Thymus (tissue), 14 donors: Measurements from ENCODE around the gene MYH4. TPM values are rescaled to one million over a fixed set of nuclear protein-coding genes. Genes with fewer than 3 reads are reported as not detected.

Experiments
- DNase-seq, 9 donors: peaks; one replicate each; pipeline ENCODE4 v3.0.0-alpha.2; 2013; ENCODE audit warnings: low spot score in 9 of 9, low read depth in 6 of 9, missing footprints in 1 of 9
- H3K27ac ChIP-seq, 2 donors: one replicate each; pipeline ENCODE4 v1.5.1; 2013; ENCODE audit warnings: control low read depth in 1 of 2, low read depth in 1 of 2, low read length in 1 of 2, mild to moderate bottlenecking in 1 of 2, moderate library complexity in 1 of 2
- H3K27me3 ChIP-seq, 2 donors: one replicate each; pipeline ENCODE4 v1.5.1; 2013; ENCODE audit warnings: low read length in 1 of 2; ENCODE audit not compliant: control insufficient read depth in 2 of 2, insufficient read depth in 1 of 2
- H3K36me3 ChIP-seq, 2 donors: one replicate each; pipeline ENCODE4 v1.5.1; 2013; ENCODE audit warnings: low read length in 1 of 2, mild to moderate bottlenecking in 1 of 2, moderate library complexity in 1 of 2; ENCODE audit not compliant: control insufficient read depth in 2 of 2, insufficient read depth in 2 of 2
- H3K4me1 ChIP-seq, 2 donors: one replicate each; pipeline ENCODE4 v1.5.1; 2013; ENCODE audit warnings: low read length in 2 of 2; ENCODE audit not compliant: control insufficient read depth in 2 of 2, insufficient read depth in 2 of 2
- H3K4me3 ChIP-seq, 2 donors: one replicate each; pipeline ENCODE4 v1.5.1; 2013; ENCODE audit warnings: low read length in 2 of 2, control low read depth in 1 of 2, mild to moderate bottlenecking in 1 of 2
- H3K9me3 ChIP-seq, 2 donors: one replicate each; pipeline ENCODE4 v1.5.1; 2013; ENCODE audit warnings: low read length in 1 of 2, mild to moderate bottlenecking in 1 of 2; ENCODE audit not compliant: control insufficient read depth in 2 of 2, insufficient read depth in 1 of 2
- WGBS: extraction: QIAGEN DNeasy Blood & Tissue Kit; methylation state at CpG from one replicate; pipeline ENCODE4 v1.1.7; 2013; 5-methylcytosine and 5-hydroxymethylcytosine counted together
- long read RNA-seq, 10 donors: transcript quantifications; one replicate each; lab custom pipeline, GENCODE V29; 2026
- polyA plus RNA-seq: library from polyadenylated mRNA; stranded (reverse); fragments of 200-250 nt; gene quantifications from one replicate; pipeline ENCODE4 v1.2.3, GENCODE V29; 2013
- total RNA-seq: library from RNA; stranded (reverse); fragments of 120-200 nt; gene quantifications from one replicate; pipeline ENCODE4 v1.2.4, GENCODE V29; 2013
- donor health status: healthy.

MYH4 gene
- 0.05 TPM for total RNA-seq
- polyA plus RNA-seq = 0.09 TPM
- long read RNA-seq, donor 1 = 0 reads
- long read RNA-seq, donor 2 = 0 reads
- long read RNA-seq, donor 3 = 0 reads
- long read RNA-seq, donor 4 = 0 reads
- long read RNA-seq, donor 5 = 0 reads
- long read RNA-seq, donor 6 = 0 reads
- long read RNA-seq, donor 7 = 0 reads
- long read RNA-seq, donor 8 = 0 reads
- long read RNA-seq, donor 9 = 0 reads
- long read RNA-seq, donor 10 = 0 reads

DNA sequence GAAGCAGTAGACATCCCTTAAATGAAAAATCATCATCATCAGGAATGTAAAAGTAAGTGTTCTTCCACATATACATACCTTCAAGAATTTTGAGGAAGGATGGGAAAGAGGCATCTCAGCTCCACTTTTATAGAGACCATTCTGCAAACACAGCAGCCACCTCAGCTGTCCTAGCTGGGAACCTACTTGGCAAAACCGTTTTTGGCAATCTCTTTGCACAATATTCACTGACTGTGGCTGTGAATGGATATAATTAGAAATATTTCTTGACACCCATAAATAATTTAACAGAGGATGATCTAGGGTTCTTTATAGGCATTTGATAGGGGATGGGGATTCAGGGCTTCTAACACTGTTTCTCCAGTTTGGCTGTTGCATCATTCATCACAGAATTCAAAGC, at the start of gene MYH4:
MYH4 (minus strand) TSS at position 101 of the 400 bp plus-strand sequence. CDS start 2,814 bp downstream, outside the sequence.
- Histone ChIP-seq H3K36me3 (no peaks in the 10 kb centered on the region), H3K27me3 (no peaks in the 10 kb centered on the region), H3K27ac (no peak within 1 kb of the TSS), H3K4me1 (no peaks in the 10 kb centered on the region), H3K4me3 (no peak within 1 kb of the TSS), H3K9me3 (no peaks in the 10 kb centered on the region)
- DNase-seq = no peak
- WGBS = 75% methylated on average over 1 of the region's 1 CpG

DNA sequence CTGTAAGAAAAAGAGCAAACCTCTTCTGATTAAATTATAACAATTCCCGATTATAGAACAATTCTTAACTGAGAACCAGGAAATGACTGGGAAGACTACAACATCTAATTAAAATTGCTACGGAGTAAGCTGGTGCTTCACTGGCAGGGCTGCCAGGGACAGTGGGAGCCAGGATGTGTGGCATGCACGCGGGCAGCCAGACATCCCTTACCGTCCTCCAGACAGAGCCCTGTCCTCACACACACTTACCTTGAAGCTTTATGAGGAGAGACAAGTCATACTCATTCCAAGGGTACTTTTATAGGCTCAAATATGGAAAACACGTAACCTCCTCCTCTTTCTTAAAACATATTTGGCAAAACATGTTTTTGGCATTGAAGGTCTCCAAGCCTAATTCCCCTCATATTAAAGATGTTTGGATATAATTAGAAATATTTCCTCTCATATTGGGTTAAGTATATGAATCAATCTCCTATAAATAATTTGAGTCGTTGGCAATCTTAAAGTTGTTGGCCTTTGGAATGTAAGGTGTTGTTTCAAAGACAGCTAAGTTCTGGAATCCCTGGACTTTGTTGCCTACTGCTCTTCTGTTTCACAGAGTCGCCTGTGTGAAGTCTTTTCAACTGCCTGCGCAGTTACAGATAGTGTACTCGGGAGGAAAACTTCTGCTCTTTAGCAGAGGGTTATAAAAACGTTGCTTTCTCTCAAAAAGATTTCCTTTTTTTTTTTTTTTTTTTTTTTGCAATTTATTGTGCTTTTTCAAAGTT, 49.1 kb upstream of the MYH4 start, which contains the start of gene MYH1:
MYH1 (minus strand) TSS at position 272 of the 767 bp plus-strand sequence. CDS start 1,900 bp downstream, outside the sequence.
- Histone ChIP-seq H3K27ac (no peak within 1 kb of the TSS), H3K36me3 (no peaks in the 10 kb centered on the region), H3K9me3 (no peaks in the 10 kb centered on the region), H3K4me3 (no peak within 1 kb of the TSS), H3K27me3 (no peaks in the 10 kb centered on the region), H3K4me1 (no peaks in the 10 kb centered on the region)
- DNase-seq = no peak
- 90% methylated on average over 11 of the region's 11 CpGs for whole genome bisulfite sequencing

DNA sequence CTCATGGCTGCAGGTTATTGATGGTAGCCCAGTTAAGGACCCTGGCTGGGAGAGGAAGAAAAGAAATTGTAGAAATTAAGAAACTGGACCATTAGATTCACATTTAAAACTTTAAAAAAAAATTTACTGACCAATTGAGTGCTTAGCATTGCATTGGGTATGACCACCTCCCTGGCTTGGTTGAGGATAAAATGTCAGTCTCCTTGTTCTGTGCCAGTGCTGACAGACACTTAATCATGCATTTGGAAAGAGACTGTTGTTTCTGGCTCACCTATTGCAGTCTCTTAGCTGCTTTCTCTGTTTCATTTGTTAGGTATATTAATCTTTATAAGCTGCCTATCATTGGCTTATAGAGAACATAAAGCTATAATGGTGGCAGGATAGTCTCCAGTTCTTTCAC, 47.3 kb upstream of the MYH4 start:
- DNase-seq = no peak
- H3K36me3 ChIP-seq = no peaks in the 10 kb centered on the region
- no peaks in the 10 kb centered on the region for H3K9me3 ChIP-seq

DNA sequence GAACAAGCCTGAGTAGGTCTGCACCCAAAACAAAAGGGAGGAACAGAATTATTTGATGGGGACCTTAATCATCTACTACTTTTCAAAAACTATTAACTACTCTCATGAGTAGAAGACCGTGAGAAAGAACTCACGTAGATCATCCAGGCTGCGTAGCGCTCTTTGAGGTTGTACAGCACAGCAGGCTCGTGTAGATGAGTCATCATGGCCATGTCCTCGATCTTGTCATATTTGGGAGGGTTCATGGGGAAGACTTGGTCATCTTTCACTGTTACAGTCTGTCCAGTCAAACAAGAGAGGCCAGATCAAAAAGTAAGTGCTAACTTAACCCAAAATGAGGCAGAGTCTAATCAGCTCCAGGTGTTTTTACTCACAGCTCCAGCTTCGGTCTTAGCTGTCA, 46.7 kb upstream of the MYH4 start:
- H3K4me1 ChIP-seq = no peaks in the 10 kb centered on the region
- 94% methylated on average over 7 of the region's 7 CpGs for WGBS
- DNase-seq = no peak
- H3K36me3 ChIP-seq = no peaks in the 10 kb centered on the region
- no peaks in the 10 kb centered on the region for H3K9me3 ChIP-seq
- H3K27ac ChIP-seq = no peak overlapping the region
- no peaks in the 10 kb centered on the region for H3K27me3 ChIP-seq
- H3K4me3 ChIP-seq = no peak overlapping the region

More for the DNA sequence above, 47.3 kb upstream of the MYH4 start:
- Histone ChIP-seq H3K4me3 (no peak overlapping the region), H3K27ac (no peak overlapping the region), H3K27me3 (no peaks in the 10 kb centered on the region), H3K4me1 (no peaks in the 10 kb centered on the region)

DNA sequence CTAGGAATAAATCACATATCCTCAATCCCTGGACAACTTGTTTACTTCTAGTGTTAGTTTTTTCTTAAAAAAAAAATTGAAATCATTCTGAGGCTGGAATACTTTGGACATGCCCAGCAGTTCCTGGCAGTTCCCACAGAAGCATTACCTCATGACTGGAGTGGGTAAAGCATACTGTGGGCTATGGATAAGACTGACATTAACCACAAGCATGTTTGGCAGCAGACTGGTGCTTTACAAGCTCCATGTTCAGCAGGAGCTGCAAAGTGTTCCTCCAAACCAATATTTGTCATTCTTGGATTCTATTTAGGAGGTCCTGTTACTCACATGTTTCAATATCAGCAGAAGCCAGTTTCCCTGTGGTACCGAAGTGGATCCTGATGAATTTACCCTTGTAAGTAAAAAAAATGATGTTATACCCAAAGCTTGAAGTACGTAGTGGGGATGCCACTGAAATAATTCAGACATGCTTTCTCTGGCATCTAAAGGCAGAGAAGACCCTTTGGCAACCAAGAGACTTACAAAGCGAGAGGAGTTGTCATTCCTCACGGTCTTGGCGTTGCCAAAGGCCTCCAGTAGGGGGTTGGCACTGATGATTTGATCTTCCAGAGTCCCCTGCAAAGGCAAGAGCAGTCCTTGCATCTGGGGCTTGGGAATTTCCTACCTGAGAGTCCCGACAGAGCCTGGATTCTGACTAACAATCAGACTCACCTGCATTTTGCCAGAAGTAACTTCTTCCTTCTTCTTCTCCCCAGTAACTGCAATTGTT, 44.1 kb upstream of the MYH4 start:
- Histone ChIP-seq H3K36me3 (no peaks in the 10 kb centered on the region), H3K4me1 (no peaks in the 10 kb centered on the region), H3K9me3 (no peaks in the 10 kb centered on the region), H3K27ac (no peak overlapping the region), H3K27me3 (no peaks in the 10 kb centered on the region), H3K4me3 (no peak overlapping the region)
- no peak for DNase-seq
- 64% methylated on average over 6 of the region's 6 CpGs for WGBS

DNA sequence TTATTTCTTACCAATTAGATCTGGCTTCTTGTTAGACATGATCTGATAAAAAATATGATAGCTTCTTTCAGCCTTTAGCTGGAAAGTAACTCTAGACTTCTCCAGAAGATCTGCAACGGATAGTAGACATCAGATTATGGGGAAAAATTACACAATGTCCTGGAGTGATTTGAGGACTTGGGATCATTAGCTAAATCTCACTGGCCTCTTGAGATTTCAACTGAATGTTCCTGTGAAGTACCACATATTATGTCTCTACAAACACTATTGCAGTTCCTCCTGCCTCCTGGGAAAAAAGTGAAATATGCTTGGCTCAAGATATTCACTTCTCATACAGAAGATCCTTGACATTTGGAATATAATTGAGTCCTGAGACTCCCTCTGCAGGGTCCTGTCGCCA, 43.5 kb upstream of the MYH4 start:
- no peak overlapping the region for H3K27ac ChIP-seq
- DNase-seq = no peak
- no peaks in the 10 kb centered on the region for H3K36me3 ChIP-seq
- H3K4me3 ChIP-seq = no peak overlapping the region
- H3K27me3 ChIP-seq = no peaks in the 10 kb centered on the region
- H3K4me1 ChIP-seq = no peaks in the 10 kb centered on the region
- 84% methylated on average over 2 of the region's 2 CpGs for WGBS
- no peaks in the 10 kb centered on the region for H3K9me3 ChIP-seq

DNA sequence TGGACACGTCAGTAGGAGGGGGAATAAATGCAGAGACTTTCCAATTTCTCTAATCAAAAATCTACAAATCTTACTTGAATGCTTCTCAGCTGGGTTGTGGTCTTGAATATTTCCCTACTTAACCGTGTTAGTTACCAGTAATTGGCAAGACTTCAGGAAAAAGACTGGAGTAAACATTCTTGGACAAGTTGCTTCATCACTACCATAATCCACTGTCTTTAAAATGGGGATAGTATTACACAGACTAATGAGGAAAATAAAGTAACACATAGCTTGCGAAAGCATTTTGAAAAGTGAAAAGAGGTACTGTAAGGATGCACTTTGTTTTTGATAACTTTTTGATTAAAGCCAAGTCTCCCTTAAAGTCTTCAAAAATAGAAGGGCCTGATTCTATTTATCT, 30.6 kb upstream of the MYH4 start:
- 85% methylated on average over 3 of the region's 3 CpGs for whole genome bisulfite sequencing
- DNase-seq = no peak
- H3K27me3 ChIP-seq = no peaks in the 10 kb centered on the region
- no peaks in the 10 kb centered on the region for H3K4me1 ChIP-seq
- no peaks in the 10 kb centered on the region for H3K9me3 ChIP-seq
- H3K27ac ChIP-seq = no peak overlapping the region
- no peaks in the 10 kb centered on the region for H3K36me3 ChIP-seq
- H3K4me3 ChIP-seq = no peak overlapping the region

DNA sequence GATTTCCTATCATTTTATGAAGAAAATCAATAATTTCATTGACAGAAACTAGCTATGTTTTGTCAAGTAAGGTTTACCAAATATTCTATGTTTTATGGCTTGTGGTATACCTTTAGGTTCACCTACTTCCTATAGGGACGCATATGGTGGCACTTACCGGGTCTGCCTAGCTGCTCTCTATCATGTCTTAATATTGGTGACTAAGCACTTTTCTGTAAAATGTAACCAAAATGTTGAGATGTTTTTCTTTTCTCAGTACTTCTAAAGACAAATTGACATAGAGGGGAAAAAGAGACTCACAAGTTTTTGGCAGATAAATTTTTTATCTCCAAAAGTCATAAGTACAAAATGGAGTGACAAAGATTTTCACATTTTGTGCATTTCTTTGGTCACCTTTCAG, 22.6 kb upstream of the MYH4 start:
- Histone ChIP-seq H3K4me1 (no peaks in the 10 kb centered on the region), H3K36me3 (no peaks in the 10 kb centered on the region), H3K27ac (no peak overlapping the region), H3K4me3 (no peak overlapping the region), H3K27me3 (no peaks in the 10 kb centered on the region), H3K9me3 (no peaks in the 10 kb centered on the region)
- 94% methylated on average over 2 of the region's 2 CpGs for WGBS
- no peak for DNase-seq

DNA sequence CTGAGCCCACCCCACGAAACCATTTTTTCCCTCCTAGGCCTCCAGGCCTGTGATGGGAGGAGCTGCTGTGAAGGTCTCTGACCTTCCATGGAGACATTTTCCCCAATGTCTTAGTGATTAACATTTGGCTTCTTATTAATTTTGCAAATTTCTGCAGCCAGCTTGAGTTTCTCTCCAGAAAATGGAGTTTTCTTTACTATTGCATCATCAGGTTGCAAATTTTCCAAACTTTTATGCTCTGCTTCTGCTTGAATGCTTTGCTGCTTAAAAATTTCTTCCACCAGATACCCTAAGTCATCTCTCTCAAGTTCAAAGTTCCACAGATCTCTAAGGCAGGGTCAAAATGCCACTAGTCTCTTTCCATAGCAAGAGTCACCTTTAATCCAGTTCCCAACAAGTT, 12.9 kb upstream of the MYH4 start:
- Histone ChIP-seq H3K9me3 (no peaks in the 10 kb centered on the region), H3K27me3 (no peaks in the 10 kb centered on the region), H3K27ac (no peak overlapping the region), H3K36me3 (no peaks in the 10 kb centered on the region), H3K4me3 (no peak overlapping the region), H3K4me1 (no peaks in the 10 kb centered on the region)
- DNase-seq = no peak
- WGBS = 89% methylated on average over 1 of the region's 1 CpG
